HG02642 (cell line): ENCODE data around the gene C8G.

Experiments used
- ATAC-seq: cut with Tn5 transposase; IDR thresholded peaks from one replicate; pipeline ENCODE4 v1.9.1; 2021; ENCODE audit warnings: mild to moderate bottlenecking; ENCODE audit not compliant: unreplicated experiment, poor library complexity

Gene C8G

DNA sequence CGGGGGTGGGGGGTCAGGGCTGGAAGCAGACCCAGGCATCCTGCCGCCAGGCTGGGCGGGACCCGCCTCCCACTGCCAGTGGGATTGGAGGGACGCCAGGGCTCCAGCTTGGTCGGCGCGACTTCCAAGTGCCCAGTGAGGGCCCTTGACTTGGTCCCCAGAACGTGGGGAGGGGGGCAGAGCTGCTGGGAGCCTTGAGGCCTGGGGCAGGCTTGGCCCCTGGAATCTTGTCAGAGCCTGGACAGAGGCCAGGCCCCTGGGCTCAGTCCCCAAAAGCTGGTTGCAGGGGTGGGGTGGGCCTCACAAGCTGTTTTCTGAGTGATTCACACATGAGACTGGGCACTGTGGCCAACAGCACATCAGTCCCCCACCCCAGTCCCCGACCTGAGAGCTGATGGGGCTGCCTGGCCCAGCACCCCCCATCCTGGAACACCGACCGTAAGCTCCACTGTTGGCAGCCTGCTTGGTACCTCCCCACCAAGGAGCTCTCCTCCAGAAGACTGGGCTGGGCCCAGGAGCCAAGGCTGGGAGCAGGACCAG is 50.8 kb downstream of the C8G start:
- ATAC-seq = no peak
